GM18867 (cell line): Measurements from ENCODE around the gene NEK5.

Experiments used
- ATAC-seq: cut with Tn5 transposase; IDR thresholded peaks from one replicate; pipeline ENCODE4 v1.9.1; 2021; ENCODE audit warnings: mild to moderate bottlenecking, moderate library complexity; ENCODE audit not compliant: unreplicated experiment

The NEK5 gene

DNA sequence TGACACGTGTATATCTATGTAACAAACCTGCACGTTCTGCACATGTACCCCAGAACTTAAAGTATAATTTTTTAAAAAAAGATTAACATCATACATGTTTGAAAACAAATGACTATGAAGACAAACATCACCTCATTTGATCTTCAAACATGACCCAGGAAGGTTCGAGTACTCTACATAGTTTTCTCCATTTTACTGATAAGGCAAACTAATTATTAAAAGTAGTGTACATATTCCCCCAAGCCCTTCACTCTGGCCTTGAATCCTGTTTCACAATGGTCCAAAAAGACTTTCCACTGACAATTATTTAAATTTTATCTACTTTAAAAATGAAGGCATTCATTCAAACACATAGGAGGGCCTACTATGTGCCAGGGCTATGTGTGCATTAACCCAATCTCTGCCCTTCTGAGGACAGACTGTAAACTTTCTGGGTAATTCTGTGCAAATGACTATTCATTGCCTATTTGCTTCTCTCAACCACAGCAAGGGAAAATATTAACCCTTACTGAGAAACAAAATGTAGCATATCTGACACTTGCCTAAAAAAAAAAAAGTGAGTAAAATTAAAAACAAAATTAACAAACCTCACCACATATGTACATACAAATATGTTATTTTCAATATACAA lies 139.8 kb downstream of the NEK5 start:
- ATAC-seq: no peak
